Measurements from ENCODE around the gene CRB2.

GRCh38 chr9:123316053-123316718 lies 39.8 kb upstream of the CRB2 start:
- TF ChIP-seq POLR2A (IDR thresholded peaks at IDR 0.05) (no peak), CTCF (IDR thresholded peaks at IDR 0.05) (no peak)
